ENCODE data around the gene ZNF653.

Gene ZNF653

DNA sequence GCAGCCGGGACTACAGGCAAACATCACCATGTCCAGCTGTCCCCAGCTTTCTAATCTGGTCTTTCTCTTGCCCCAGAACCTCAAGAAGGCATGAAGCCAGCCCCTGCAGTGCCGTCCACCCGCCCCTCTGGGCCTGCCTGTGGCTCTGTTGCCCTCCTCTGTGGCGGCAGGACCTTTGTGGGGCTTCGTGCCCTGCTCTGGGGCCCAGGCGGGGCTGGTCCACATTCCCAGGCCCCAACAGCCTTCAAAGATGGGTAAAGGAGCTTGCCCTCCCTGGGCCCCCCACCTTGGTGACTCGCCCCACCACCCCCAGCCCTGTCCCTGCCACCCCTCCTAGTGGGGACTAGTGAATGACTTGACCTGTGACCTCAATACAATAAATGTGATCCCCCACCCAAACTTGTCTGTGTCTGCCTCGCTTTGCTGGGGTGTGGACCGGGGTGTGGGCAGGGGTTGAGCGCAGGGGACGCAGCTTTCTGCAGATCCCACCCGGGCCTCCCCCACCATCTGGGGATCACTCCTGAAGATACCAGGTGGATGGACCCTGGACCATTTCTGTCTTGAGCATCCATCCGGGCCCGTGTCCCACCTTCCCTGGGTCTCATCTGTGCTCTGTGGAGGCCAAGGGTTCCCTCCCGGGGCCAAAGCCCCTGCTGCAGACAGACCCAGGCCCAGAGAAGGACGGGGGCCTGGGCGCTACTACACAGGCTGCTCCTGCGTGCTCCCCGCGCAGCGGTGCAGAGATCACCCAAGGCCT, 54.9 kb downstream of the ZNF653 start:
- no peak for DNase-seq (ENCODE audit: low read depth, low spot score)
- Histone ChIP-seq H3K27ac (peak overlapping the region; percentile 80; the same call in 1 of the 2 replicates), H3K4me3 (no peak overlapping the region), H3K9me3 (ENCODE audit: low read depth, low read length) (no peaks in the 10 kb centered on the region), H3K9ac (ENCODE audit: insufficient read length) (no peak overlapping the region), H3K36me3 (ENCODE audit: insufficient read depth, low read length) (peaks cover 30% of the 10 kb centered on the region; the same call in 1 of the 2 replicates)
- TF ChIP-seq POLR2AphosphoS5 (IDR thresholded peaks at IDR 0.05; ENCODE audit: borderline replicate concordance, low read depth, low read length) (0 out of 2 replicates have a peak, but pooled peaks have one; percentile 6), EZH2 (IDR thresholded peaks at IDR 0.05) (no peak)

DNA sequence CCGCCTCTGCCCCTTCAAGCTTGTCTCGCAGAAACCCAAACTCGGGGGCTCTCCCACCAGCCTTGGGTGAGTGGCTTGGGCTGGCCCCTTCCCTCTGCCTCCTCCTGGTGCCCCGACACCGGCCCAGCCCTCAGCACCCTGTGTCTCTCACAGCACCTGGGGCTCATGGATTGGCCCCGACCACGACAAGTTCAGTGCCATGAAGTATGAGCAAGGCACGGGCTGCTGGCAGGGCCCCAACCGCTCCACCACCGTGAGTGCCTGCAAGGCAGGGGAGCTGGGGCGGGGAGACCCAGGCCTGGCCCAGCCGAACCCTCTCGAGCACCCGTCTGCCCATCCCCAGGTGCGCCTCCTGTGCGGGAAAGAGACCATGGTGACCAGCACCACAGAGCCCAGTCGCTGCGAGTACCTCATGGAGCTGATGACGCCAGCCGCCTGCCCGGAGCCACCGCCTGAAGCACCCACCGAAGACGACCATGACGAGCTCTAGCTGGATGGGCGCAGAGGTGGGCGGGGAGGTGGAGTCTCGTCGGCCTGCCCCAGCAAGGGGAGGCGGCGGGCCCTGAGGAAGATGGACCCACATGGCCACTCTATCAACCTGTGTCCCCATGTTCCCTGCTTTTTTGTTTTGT, 56.6 kb downstream of the ZNF653 start:
- no peak for DNase-seq (ENCODE audit: low read depth, low spot score)
- Histone ChIP-seq H3K9me3 (ENCODE audit: low read depth, low read length) (no peaks in the 10 kb centered on the region), H3K36me3 (ENCODE audit: insufficient read depth, low read length) (peaks cover 45% of the 10 kb centered on the region; the same call in 1 of the 2 replicates)

DNA sequence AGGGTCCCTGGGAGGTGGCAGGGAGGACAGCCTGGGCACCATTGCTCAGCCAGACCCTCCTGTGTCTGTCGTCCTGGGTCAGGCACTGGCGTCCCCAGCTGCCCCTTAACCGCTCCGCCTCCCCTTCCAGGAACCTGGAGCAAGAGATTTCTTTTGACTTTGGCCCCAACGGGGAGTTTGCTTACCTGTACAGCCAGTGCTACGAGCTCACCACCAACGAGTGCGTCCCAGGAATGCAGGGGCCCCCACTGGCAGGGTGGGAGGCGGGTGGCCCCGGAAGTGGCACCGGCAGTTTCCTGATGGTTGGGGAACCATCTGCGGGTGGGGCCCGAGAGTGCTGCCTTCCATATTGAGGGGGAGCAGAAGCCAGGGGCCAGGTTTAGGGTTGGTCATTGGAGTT, 57.2 kb downstream of the ZNF653 start:
- DNase-seq (ENCODE audit: low read depth, low spot score) = no peak
- H3K4me3 ChIP-seq = no peak overlapping the region
- no peak overlapping the region for H3K9ac ChIP-seq (ENCODE audit: insufficient read length)
- H3K36me3 ChIP-seq (ENCODE audit: insufficient read depth, low read length) = peaks cover 49% of the 10 kb centered on the region; the same call in 1 of the 2 replicates
- H3K27ac ChIP-seq = no peak overlapping the region
- H3K9me3 ChIP-seq (ENCODE audit: low read depth, low read length) = no peaks in the 10 kb centered on the region
- TF ChIP-seq FOXP2 (optimal IDR thresholded peaks at IDR 0.05; ENCODE audit: control extremely low read depth, extremely low read length, insufficient read depth) (no peak), POLR2AphosphoS5 (IDR thresholded peaks at IDR 0.05; ENCODE audit: borderline replicate concordance, low read depth, low read length) (no peak), EZH2 (IDR thresholded peaks at IDR 0.05) (no peak)

More for the DNA sequence above, 56.6 kb downstream of the ZNF653 start:
- H3K4me3 ChIP-seq = no peak overlapping the region
- TF ChIP-seq POLR2AphosphoS5 (IDR thresholded peaks at IDR 0.05; ENCODE audit: borderline replicate concordance, low read depth, low read length) = no peak
- TF ChIP-seq FOXP2 (optimal IDR thresholded peaks at IDR 0.05; ENCODE audit: control extremely low read depth, extremely low read length, insufficient read depth) = no peak
- TF ChIP-seq EZH2 (IDR thresholded peaks at IDR 0.05) = no peak
- no peak overlapping the region for H3K9ac ChIP-seq (ENCODE audit: insufficient read length)
- no peak overlapping the region for H3K27ac ChIP-seq

DNA sequence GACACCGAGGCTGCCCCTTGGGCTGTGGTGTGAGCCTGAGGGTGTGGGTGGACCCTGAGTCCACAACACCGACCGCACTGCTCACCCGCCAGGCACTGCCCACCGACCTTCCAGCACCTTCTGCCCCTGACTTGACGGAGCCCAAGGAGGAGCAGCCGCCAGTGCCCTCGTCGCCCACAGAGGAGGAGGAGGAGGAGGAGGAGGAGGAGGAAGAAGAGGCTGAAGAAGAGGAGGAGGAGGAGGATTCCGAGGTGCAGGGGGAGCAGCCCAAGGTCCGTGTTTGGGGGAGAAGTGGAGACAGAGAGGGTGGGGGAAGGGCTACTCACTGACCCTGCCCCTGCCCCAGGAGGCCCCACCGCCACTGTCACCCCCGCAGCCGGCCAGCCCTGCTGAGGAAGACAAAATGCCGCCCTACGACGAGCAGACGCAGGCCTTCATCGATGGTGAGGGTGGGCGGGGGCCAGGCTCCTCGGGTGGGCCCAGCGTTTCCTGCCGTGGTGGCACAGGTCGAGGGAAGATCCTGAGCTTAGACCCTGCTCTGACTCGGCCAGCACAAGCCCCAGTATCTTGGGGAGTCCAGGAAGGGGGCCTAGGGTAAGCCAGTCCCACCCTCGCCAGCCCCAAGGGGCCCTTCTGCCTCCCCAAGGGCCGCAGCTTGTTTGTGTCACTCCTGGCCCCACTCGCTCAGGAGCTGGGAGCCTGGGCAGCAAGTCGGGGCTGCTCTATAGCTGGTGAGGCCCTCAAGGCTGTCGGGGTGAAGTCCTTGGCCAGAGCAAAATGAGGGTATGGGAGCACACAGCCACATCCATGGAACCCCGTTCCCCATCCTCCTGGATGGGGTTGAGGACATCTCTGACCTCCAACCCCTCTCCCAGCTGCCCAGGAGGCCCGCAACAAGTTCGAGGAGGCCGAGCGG, 58.0 kb downstream of the ZNF653 start:
- Histone ChIP-seq H3K27ac (no peak overlapping the region), H3K9me3 (ENCODE audit: low read depth, low read length) (no peaks in the 10 kb centered on the region), H3K4me3 (no peak overlapping the region), H3K9ac (ENCODE audit: insufficient read length) (no peak overlapping the region), H3K36me3 (ENCODE audit: insufficient read depth, low read length) (peaks cover 52% of the 10 kb centered on the region; the same call in 1 of the 2 replicates)
- TF ChIP-seq FOXP2 (optimal IDR thresholded peaks at IDR 0.05; ENCODE audit: control extremely low read depth, extremely low read length, insufficient read depth) (no peak), EZH2 (IDR thresholded peaks at IDR 0.05) (no peak), POLR2AphosphoS5 (IDR thresholded peaks at IDR 0.05; ENCODE audit: borderline replicate concordance, low read depth, low read length) (no peak)
- DNase-seq (ENCODE audit: low read depth, low spot score) = no peak

DNA sequence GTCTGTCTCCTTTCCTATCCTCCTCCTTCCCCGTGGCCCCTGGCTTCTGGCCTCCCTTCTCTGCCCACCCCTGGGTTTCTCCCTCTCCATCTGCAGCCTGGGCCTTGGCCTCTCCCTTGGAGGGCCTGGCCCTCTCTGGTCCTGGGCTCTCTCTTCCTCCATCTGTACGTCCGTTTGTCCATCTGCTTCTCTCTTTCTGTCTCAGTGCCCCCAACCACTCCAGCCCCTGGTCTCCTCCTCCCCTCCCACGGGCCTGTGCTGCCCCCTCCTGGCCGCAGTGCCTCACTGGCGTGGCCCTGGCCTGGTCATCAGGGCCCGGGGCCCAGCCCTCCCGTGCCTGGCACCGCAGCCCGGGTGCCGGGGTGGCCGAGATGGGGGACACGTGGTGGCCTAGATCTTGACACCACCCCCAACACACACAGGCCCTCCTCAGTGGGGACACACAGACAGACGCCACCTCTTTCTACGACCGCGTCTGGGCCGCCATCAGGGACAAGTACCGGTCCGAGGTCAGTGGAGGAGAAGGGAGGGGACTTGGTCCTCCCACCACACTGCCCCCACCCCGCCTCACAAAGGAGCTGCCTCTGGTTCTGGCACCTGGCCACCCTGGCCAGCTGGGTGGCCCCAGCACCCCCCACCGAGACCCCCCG, 58.9 kb downstream of the ZNF653 start:
- DNase-seq (ENCODE audit: low read depth, low spot score) = no peak
- TF ChIP-seq POLR2AphosphoS5 (IDR thresholded peaks at IDR 0.05; ENCODE audit: borderline replicate concordance, low read depth, low read length) (no peak), FOXP2 (optimal IDR thresholded peaks at IDR 0.05; ENCODE audit: control extremely low read depth, extremely low read length, insufficient read depth) (no peak), EZH2 (IDR thresholded peaks at IDR 0.05) (no peak)
- no peak overlapping the region for H3K27ac ChIP-seq
- no peaks in the 10 kb centered on the region for H3K9me3 ChIP-seq (ENCODE audit: low read depth, low read length)
- no peak overlapping the region for H3K4me3 ChIP-seq
- no peak overlapping the region for H3K9ac ChIP-seq (ENCODE audit: insufficient read length)
- H3K36me3 ChIP-seq (ENCODE audit: insufficient read depth, low read length) = peaks cover 60% of the 10 kb centered on the region; the same call in 1 of the 2 replicates

DNA sequence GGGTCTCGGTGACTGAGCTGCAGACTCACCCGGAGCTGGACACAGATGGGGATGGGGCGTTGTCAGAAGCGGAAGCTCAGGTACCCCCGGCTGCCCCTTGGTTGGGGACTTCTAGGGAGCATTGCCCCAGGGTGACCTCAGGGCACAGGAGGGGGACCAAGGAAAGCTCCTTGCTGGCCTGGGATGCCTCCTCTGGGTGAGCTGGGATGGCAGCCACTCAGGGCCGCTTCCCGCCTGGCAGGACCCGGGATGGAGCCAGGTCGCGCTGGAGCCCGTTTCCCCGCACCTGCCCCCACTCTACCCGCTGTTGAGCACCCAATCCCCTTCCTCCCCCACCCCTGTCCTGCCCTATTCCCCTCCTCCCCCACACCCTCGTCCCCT, 59.4 kb downstream of the ZNF653 start:
- Histone ChIP-seq H3K27ac (no peak overlapping the region), H3K36me3 (ENCODE audit: insufficient read depth, low read length) (peaks cover 65% of the 10 kb centered on the region; the same call in 1 of the 2 replicates), H3K4me3 (no peak overlapping the region), H3K9me3 (ENCODE audit: low read depth, low read length) (no peaks in the 10 kb centered on the region), H3K9ac (ENCODE audit: insufficient read length) (no peak overlapping the region)
- TF ChIP-seq POLR2AphosphoS5 (IDR thresholded peaks at IDR 0.05; ENCODE audit: borderline replicate concordance, low read depth, low read length) (no peak), EZH2 (IDR thresholded peaks at IDR 0.05) (no peak), FOXP2 (optimal IDR thresholded peaks at IDR 0.05; ENCODE audit: control extremely low read depth, extremely low read length, insufficient read depth) (no peak)
- DNase-seq (ENCODE audit: low read depth, low spot score) = no peak

DNA sequence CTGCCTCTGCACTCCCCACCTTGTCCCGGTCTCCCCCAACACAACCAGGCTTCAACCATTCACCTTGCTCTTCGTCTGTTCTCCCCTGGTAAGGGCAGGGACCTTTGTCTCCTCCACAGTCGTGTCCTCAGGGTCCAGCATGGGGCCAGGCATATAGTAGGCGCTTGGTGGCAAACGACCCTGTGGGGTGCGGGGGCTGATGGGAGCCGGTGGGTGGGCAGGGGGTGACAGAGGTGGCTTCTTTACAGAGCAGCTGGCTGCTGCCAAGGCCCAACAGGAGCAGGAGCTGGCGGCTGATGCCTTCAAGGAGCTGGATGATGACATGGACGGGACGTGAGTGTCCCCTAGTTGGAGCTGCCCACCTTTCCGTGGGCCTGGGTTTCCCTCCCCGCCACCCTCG, 60.5 kb downstream of the ZNF653 start:
- Histone ChIP-seq H3K9me3 (ENCODE audit: low read depth, low read length) (no peaks in the 10 kb centered on the region), H3K9ac (ENCODE audit: insufficient read length) (no peak overlapping the region), H3K27ac (no peak overlapping the region), H3K36me3 (ENCODE audit: insufficient read depth, low read length) (peaks cover 69% of the 10 kb centered on the region; the same call in 1 of the 2 replicates), H3K4me3 (no peak overlapping the region)
- no peak for DNase-seq (ENCODE audit: low read depth, low spot score)
- TF ChIP-seq POLR2AphosphoS5 (IDR thresholded peaks at IDR 0.05; ENCODE audit: borderline replicate concordance, low read depth, low read length) = no peak
- no peak for TF ChIP-seq EZH2 (IDR thresholded peaks at IDR 0.05)
- TF ChIP-seq FOXP2 (optimal IDR thresholded peaks at IDR 0.05; ENCODE audit: control extremely low read depth, extremely low read length, insufficient read depth) = no peak
